ENCODE results near the gene ADORA3. TPM values are rescaled to one million over a fixed set of nuclear protein-coding genes. Genes with fewer than 3 reads are reported as not detected.

The ADORA3 gene
- total RNA-seq, 1 experiment from 2014 or later, result not detected

DNA sequence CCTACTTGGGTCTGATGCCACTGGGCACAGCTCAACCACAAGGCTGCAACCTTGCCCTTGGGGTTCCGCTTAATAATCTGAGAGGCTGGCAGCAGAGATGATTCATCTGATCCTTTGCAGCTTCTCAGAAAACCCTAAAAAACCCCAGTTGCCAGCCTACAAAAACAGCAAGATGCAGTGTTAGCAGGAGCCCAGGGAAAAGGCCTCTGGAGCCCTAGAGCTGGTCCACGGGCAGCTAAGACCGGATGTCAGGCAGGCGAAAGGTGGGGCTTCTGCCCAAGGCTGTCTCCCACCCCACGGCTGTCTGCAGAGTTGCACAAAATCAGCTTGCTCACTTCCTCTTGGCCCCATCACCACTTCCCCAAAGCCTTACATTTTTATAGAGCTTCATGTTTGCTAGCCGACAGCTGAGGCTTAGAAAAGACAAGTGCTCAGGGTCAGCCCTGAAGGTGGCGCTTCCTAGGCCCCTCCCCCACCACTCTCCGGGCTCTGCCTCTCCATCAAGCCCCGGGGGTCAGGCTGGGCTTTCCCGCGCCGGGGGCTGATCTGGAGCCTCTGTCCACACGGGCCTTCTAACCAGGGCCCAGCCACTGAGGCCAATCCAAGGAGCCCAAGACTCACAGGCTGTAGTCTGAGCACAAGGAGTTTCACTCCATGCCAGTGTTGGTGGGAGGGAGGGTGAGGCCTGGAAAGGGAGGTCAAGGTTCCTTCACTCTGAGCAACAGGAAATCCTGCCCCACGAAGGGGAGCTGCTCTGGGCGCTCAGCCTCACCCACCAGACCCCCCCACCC lies 4.2 kb upstream of the ADORA3 start:
- no peak for DNase-seq (ENCODE audit: low spot score)

DNA sequence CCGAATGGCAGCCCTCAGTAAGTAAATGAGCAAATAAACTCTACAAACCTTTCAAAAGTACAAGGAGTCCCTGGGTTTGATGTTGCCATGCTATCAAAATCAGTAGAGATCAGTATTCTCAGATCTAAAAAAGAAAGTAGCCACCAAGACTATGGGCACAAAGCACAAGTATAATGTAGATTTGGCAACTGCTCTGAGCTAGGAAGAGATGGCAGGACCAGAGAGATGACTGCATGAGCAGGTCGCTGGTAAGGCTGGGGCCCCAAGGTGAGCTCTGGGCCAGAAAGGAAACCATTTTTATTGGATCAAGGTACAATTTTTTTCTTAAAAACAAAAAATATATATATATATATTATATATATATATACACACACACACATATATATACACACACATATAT lies 3.1 kb upstream of the ADORA3 start:
- DNase-seq (ENCODE audit: low spot score), result no peak

GRCh38 chr1:111505641-111506119 lies 2.2 kb upstream of the ADORA3 start:
- DNase-seq (ENCODE audit: low spot score), result no peak

DNA sequence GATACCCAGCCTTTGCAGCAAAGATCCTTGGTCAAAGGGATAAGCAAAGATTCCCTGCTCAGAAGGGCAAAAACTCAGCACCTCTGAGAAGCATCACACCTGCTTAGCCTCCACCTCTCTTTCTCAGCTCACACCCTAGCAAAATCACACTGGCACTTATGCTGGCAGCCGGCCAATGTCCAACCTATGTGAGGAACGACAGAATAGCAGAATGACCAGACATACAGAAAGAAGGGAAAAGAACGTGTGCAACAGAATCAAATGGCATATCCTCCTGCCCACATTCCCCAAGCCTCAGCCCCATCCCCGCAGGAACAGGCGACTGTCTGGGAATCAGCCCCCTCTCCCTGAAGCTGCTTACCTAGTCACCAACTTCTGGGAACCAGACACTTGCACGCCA lies 664 bp upstream of the ADORA3 start:
- DNase-seq (ENCODE audit: low spot score), result no peak

DNA sequence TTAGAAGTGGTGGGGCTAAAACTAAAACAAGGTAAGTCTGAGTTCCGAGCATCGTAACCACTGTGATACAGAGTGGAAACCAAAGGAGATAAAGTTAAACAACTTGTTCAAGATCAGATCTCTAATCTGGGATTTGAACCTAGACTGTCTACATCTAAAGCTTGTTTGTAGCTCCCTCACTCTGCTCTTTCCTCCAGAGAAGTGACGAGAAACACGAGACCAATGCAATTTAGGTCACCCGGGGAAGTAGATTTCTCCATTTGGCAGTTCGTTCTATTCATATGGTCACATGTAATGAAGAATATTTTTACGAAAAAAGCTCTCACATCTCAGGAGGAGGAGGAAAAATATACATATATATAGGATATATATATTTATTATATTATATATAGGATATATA lies 1.8 kb downstream of the ADORA3 start:
- no peak for DNase-seq (ENCODE audit: low spot score)

DNA sequence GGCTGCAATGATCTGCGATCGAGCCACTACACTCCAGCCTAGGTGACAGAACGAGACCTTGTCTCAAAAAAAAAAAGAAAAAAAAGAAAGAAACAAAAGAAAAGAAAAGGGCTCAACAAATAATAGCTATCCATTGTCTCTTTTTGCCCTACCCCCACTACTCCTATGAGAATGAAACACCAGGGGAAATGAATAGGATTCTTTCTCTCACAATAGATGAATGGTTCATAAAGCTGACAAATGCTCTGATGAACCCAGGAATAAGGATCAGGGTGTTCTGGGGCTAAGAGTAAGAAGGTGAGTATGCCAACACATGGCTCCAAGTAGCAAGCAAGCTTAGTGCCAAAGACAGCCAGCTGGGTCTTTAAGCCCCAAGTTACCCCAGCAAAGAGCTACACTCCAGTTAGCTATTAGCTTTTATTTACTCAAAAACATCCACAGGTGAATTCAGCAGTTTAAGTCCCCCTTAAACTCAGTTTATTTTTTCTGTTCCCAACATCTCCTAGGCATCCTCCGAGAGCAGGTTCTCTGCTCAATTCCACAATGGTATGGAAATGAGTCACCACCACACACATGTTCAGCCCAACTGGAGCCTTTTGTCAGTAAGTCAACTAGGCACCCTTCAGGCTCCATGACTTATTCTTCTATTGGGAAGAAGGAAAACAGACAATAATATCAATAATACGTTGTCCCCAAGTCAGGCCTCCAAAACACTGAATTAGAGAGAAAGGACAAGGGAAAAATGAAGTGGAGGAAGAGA lies 4.2 kb downstream of the ADORA3 start:
- no peak for DNase-seq (ENCODE audit: low spot score)

DNA sequence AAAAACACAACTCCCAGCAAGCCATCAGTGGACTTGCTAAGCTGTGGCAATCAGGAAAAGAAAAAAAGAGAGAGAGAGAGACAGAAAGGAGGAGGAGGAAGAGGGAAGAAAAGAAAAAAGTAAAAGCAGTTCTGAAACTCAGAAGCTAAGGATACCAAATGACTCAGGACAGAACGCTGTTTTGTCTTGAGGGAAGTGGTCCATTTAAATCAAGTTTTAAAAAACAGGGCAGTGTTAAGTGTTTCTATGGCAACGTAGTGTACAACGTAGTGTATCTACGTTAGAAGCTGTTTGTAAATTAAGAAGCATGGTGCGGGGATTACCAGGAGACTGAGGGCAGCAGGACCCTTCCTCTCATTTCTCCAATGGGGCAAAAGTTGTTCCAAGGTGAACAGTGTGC lies 5.8 kb downstream of the ADORA3 start:
- no peak for DNase-seq (ENCODE audit: low spot score)

DNA sequence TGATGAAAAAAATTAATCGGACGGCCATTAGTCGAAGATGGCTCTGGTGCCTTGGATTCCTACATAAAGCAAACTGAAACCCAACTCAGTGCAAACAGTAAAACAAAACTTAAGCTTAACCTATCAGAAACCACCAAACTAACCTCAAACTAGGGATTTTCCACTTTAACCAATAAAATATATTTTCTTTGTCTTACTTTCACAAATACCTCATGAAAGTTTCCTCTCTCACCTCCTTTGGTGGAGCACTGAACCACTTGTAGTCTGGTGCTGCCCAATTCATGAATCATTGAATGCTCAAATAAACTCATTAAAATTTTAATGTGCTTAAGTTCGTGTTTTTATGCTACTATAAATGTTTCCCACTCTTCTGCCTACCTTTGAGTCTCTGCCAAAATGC lies 7.0 kb downstream of the ADORA3 start:
- no peak for DNase-seq (ENCODE audit: low spot score)

- no peak for DNase-seq (ENCODE audit: low spot score)
These were observed 12.4 kb downstream of the ADORA3 start for GRCh38 chr1:111491070-111491469.

- no peak for DNase-seq (ENCODE audit: low spot score)
These were observed 13.2 kb downstream of the ADORA3 start for GRCh38 chr1:111490220-111490619.

GRCh38 chr1:111489604-111490003 lies 13.8 kb downstream of the ADORA3 start:
- DNase-seq (ENCODE audit: low spot score), result no peak

DNA sequence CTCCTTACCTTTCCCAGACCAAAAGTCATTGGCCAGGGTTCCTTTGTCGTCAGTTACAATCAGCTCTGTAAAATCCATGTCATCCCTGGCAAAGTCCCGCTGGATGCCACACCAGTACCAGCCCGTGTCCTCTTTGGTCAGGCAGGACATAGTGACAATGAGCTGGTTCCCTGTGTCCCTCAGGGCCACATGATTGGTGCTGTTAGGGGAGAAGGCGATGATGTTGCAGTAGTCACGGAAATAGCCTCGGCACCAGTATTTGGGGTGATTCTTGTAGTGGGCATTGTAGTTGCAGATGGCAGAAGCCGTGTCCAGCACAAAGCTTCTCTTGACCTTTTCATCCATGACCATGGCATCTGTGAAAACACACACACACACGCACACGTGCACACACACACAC lies 14.8 kb downstream of the ADORA3 start:
- no peak for DNase-seq (ENCODE audit: low spot score)

- DNase-seq (ENCODE audit: low spot score), result no peak
These were observed 16.3 kb downstream of the ADORA3 start for GRCh38 chr1:111487133-111487532.

GRCh38 chr1:111486431-111486830 lies 17.0 kb downstream of the ADORA3 start:
- DNase-seq (ENCODE audit: low spot score), result no peak

DNA sequence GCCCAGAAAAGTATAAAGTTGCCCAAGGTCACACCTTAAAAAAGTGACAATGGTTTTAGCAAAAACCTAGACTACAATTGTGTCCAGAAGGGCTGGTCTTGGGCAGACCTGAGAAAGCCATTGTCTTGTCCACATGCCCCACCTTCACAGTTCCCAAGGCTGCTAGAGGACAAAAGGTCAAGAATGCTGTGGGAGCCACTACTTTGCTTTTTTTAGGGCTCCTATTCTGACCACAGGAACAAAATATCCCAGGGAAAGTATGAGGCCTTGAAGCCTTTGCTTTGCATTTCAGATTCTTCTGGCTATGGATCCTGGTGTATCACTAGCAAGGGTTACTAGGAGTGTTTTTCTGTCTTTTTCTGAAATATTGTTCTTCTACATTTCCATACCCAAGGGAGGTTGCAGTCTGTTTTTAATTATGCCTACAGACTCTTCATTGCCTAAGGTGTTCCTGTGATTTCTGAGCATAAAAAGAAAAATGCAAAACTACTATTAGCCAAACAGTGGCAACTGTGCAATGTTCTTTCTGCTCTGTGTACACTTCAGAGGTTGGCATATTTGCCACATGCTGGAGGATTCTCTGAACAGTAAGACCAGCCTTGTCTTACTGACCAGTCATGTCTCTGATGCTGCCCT lies 18.9 kb downstream of the ADORA3 start:
- DNase-seq (ENCODE audit: low spot score), result no peak

- DNase-seq (ENCODE audit: low spot score), result no peak
These were observed 19.6 kb downstream of the ADORA3 start for GRCh38 chr1:111483876-111484275.

GRCh38 chr1:111483166-111483565 lies 20.3 kb downstream of the ADORA3 start:
- no peak for DNase-seq (ENCODE audit: low spot score)

- DNase-seq (ENCODE audit: low spot score), result peak; percentile 79
These were observed 21.8 kb downstream of the ADORA3 start for GRCh38 chr1:111481387-111482221.

GRCh38 chr1:111480674-111481073 lies 22.8 kb downstream of the ADORA3 start:
- no peak for DNase-seq (ENCODE audit: low spot score)

- no peak for DNase-seq (ENCODE audit: low spot score)
These were observed 26.6 kb downstream of the ADORA3 start for GRCh38 chr1:111476761-111477309.

DNA sequence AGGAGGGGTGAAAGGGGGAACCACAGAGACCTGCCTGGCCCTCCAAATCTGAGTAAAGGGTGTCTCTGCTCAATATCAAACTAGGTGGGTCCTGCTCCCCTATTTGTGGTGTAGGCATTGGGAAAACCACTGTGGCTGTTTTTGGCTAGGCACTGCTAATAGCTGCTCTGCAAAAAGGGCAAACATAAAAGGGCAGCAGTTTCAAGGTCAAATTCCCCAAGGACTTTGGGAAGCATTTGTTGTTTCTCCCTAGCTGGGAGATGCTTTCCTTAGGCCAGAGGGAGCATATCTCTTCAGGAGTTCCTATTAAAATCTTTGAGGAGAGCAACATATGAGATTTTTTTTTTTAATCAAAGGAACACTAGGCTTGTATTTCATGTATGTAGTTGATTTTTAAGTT lies 27.2 kb downstream of the ADORA3 start:
- no peak for DNase-seq (ENCODE audit: low spot score)

Data from HT-29 (cell line).